ENCODE results near the gene LRRN1.

Gene LRRN1

DNA sequence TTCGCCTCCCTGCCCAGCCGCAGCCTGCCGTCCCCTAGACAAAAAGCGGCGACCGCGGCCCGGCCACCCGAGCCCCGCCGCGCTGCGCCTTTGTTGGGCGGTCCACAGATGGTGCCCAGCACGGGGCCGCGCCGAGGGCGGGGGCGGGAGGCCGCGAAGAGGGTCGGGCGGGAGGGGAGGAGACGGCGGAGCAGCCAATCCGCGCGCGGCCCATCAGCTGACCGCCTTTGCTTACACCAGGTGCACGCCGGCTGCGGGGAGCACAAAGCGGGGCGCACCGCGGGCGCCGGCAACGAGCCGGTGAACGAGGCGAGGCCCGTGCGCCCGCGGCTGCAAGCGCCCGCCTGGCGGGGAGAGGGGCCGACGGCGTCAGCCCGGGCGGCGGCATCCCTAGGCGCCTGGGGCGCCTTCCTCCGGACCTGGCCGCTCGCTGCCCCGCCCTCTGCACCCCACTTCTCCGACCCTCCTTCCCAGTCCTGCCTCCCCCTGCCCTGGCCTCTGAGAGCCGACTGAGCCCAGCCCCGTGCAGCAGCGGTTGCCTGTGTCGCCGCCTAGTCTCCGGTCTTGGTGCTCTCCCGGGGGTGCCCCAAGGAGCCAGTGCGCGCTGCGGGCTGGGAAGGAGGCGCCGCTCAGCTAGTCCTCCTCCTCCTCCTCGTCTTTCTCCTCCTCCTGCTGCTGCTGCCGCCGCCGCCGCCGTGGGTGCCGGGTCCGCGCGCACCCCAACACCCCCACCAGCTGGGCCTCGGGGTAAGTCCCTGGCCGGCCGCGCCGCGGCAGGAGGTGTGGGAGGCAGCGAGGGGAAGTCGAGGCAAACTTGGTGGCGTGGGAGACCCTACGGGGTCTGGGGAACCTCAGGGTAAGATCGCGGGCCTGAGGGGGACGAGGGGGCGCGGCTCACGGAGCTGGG is at the start of gene LRRN1:
Gene LRRN1 (plus strand): TSS at position 259 of the 907 bp plus-strand sequence. CDS start 45,211 bp downstream, outside the sequence.
- no peak for DNase-seq (ENCODE audit: low read depth)

DNA sequence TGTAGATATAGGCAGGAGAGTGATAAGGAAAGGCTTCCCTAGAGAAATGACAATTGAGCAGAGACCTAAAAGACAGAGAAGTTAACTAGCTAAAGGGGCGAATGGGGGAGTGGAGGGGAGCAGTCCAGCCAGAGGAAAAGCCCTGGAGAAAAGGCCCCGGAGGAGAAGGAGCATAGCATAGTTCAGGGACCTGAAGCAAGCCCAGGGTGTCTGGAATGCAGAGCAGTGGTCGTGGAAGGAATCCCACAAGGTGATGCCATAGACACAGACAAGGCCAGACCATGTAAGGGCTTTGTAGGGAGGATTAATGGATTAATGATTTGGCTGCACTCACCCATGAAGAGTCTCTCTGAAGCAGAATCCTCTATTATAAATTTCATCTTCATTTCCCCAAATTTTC is 45.8 kb upstream of the LRRN1 start:
- no peak for DNase-seq (ENCODE audit: low read depth)

DNA sequence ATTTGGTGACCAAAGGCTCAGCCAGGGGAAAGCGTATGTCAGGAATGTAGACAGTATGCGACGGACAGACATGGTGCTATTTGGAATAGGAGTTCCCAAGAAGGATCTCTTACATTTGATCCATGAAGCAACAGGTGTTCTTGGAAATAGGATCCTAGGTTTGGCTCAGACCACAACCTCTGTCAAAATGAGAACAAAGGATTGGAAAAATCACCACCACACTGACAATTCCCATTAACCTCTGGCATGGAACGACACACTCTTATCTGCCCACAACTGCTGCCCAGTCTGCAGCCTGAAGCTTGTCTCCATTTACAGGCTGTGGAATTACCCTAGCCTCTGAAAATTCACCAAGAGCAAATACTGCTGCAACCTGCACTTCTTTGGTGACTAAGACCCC is 33.6 kb upstream of the LRRN1 start:
- DNase-seq (ENCODE audit: low read depth), result no peak

DNA sequence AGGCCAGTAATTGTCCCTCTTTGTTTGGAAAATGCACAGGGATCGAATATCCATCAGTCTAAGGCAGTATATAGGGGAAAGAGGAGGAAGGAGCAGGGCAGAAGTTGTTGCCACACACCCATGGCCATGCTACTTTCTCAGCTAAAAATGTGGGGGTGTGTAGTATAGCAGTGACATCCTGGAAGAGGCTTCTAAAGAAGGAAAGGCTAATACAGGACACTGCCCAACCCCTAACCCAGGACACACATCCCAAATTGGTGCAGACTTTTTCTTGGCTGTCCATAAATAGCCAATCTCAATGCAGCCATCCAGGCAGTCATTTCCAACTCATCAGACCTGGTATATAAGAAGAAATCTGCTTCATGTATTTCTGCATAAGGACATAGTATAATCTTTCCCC is 33.1 kb upstream of the LRRN1 start:
- no peak for DNase-seq (ENCODE audit: low read depth)

DNA sequence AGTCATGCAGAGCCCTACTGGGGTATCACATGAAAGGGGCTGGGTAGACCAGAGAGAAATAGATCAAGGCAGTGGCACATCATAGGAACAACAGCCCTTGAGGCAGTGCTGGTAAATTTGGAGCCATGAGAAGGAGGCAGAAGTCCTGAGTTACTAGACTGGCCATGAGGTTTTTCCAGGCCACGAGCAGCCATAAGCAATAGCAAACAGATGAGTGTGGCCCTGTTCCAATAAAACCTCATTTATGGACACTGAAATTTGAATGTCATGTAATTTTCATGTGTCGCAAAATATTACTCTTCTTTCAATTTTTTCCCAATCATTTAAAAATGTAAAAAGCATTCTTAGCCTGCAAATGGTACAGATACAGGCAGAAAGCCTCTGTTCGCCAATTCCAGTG is 28.1 kb upstream of the LRRN1 start:
- DNase-seq (ENCODE audit: low read depth), result no peak

DNA sequence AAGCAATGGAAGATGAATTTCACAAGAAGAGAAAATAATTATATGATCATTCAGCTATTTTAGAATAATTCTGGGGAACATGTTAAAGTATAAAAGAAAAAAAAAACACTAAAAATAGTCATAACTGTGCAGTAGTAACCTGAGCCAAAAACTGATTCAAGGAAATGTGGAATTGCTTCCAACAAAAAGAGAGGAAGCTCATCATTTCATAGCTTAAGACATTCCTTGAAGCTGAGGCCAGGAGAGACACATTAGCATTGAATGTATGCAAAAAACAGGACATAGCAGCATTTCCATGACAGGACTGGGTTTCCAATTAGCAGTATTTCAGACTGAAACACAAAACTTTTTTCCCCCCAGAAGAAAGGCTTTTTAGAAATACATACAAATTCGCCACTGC is 27.7 kb upstream of the LRRN1 start:
- no peak for DNase-seq (ENCODE audit: low read depth)

DNA sequence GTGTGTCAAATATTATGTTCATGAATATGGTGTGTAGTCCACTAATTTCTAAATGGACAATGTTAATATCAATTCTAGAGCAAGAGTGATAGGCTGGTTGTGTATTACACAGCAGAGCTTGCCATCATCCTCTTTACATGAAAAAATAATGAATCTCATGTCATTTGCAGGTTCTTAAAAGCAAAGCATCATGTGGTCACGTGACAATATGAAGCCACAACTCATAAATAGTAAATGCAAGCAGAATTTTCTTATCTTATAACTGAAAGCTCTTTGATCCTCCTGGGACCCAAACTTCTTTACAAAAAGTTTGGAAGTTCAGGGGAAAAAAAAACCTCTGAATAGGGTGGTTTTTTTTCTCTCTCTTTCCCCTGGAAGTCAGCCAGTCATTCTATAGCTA is 26.9 kb upstream of the LRRN1 start:
- DNase-seq (ENCODE audit: low read depth), result no peak

DNA sequence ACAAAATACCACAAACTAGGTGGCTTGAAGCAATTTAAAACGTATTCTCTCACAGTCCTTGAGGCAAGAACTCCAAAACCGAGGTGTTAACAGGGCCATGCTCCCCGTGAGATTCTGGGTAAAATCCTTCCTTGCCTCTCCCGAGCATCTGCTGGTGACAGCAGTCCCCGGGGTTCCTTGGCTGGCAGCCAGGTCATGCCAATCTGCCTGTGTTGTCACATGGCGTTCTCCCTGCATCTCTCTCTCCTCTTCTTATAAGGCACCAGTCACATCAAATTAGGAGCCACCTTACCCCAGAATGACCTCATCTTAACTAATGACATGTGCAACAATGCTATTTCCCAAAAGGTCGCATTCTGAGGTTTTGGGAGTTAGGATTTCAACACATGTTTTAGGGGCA is 26.3 kb upstream of the LRRN1 start:
- DNase-seq (ENCODE audit: low read depth), result no peak

DNA sequence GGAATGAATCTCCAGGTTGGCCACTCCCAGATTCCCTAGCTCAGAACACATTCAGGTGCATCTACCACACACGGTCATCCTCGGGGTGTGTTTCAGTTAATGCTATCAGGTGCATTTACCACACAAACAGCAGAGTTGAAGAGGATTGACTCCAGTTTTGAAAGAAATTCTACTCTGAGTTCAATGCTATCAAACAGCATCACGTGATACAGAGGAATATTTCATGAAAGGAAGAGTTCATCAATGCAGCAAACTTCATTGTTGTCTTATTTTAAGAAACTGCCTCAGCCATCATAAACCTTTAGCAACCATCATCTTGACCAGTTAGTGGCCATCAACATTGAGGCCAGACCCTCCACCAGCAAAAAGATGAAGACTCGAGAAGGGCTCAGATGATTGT is 22.6 kb upstream of the LRRN1 start:
- DNase-seq (ENCODE audit: low read depth), result no peak

DNA sequence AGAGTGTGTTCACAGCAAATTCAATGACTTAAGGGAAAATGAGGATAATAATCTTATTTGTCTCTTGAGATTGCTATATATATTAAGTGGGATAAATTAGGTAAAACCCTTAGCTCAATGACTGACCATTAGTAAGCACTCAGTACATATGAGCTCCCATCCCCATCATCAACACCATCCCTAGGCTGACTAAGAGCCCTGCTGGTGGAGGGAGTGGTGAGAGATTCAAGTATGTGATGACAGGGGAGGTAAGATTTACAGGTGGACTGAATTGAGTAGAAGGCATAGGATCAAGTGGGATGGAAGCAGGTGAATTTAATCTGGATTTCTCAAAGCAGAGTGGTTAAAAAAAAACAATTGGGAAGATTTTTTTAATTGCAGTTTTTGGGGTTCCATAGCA is 21.0 kb upstream of the LRRN1 start:
- no peak for DNase-seq (ENCODE audit: low read depth)

DNA sequence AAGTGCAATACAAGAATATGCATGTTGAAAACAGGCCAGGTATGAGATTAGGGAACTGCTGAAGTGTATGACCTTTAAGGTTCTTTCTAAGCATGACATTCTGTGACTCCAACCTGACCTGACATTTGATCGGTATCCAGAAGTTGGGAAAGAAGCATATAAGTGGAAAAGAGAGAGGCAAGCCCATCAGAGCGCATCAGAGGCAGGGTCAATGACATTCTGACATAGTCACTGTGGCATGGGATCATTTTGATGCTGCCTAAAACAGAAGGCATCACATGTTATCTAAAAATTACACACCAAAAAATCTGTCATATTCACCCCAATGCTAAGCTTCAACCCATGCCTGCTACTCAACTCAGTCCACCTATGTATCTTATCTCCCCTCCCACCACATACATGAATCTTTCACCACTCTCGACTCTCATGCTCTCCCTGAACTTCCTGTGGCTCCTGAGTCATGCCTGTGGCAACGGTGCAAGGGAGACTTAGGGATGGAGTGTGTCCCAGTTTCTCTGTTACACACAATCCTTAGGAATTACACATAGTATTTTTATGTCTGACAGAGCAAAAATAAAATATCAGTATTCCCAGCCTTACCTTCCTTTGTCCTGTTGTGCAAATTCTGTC is 20.5 kb upstream of the LRRN1 start:
- no peak for DNase-seq (ENCODE audit: low read depth)

DNA sequence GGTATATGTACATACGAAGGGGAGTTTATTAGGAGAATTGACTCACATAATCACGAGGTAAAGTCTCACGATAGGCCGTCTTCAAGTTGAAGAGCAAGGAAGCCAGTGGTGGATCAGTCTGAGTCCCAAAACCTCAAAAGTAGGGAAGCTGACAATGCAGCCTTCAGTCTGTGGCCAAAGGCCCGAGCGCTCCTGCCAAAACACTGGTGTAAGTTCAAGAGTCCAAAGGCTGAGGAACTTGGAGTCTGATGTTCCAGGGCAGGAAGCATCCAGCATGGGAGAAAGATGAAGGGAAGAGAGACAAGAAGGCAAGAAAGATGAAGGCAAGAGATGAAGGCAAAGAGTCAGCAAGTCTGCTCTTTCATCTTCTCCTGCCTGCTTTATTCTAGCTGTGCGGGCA is 16.8 kb upstream of the LRRN1 start:
- DNase-seq (ENCODE audit: low read depth), result no peak

DNA sequence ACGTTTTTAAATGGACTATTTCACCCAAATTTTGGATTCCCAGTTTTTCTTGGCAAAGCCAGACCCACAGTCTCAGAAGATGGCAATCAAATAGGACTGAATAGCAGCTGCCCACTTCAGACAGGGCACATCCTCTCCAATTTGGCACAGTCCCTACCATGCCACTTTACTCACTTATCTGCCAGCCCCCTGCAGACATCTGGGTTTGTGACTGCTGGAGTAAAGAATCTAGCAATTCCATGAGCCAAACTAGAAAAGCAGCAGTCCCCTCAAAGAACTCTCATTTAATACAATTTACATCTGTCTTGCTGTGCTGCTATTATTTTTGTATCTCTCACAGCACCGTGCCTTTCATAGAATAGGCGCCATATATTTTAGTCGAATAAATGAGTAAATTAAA is 16.0 kb upstream of the LRRN1 start:
- no peak for DNase-seq (ENCODE audit: low read depth)

DNA sequence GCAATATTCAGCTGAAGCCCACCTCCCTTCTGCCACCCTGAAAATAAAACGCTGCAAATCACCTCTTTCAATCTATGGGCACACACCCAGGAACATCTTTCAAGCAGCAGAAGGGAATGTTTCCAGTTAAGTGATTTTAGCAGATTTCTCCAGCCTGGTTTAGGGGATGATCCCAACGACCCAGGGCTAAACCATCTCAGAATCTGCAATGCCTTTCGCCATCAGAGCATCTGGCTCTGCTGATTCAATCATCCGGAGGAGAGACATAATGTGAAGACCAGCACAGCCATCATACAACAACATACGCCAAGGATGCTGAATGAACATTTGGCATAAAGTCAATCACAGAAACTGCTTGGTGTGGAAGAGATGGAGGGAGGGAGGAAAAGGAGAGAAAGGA is 15.5 kb upstream of the LRRN1 start:
- no peak for DNase-seq (ENCODE audit: low read depth)

DNA sequence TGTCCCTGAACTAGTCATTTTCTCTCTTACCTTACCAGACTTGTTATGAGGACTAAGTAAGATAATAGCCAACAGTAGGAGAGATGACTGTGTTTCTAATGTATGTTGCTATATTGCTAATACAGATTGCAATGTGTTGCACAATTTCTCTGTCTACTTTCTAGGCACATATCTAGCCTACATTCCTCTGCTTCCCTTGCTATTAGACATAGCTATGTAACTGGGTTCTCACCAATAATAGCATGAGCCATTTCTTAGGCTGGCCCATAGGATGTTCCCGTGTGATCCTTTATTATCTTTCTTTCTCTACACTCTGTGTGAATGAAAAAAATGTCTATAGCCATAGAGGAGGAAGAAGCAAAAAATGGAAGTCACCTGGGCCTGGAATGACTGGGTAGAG is 6.8 kb upstream of the LRRN1 start:
- no peak for DNase-seq (ENCODE audit: low read depth)

DNA sequence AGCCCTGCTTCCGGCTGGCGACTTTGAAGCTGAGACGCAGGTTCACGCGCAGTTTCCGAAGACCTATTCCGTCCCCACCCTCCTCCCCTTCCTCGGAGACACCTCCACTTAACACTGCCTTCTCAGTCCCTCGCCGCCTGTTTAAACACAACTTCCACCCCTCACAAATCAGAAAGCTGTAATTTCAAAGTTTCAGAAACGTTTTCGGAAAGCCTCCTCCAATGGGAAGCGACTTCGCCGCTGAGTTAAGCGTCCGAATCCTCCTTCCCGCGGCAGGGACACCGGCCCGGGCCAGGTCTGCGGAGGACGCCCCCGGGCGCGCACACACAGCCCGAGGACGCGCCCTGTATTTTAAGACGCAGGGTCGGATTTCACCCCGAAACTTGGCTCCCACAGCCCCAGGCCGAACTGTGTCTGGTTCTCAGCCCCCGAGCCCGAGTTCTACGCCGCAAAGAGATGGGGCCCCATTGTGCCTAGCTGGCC is 559 bp upstream of the LRRN1 start:
- DNase-seq (ENCODE audit: low read depth), result no peak

DNA sequence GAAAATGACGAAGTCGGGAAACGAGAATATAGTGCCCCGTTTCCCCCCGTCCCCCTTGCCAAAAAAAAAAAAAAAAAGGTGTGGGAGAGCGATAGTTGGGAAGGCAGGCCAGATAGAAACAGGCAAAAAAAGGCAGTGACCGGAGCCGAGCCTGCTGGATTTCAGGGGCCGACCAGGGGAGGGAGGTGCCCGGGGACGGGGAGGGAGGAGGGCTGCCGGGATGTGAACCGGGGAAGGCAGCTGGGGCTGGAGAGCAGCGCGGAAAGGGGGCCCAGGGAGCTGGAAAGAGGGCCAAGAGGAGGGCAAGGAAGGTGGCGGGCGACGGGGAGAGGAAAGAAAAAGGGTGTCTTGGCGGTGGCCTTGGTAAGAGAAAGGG is 837 bp downstream of the LRRN1 start:
- no peak for DNase-seq (ENCODE audit: low read depth)

DNA sequence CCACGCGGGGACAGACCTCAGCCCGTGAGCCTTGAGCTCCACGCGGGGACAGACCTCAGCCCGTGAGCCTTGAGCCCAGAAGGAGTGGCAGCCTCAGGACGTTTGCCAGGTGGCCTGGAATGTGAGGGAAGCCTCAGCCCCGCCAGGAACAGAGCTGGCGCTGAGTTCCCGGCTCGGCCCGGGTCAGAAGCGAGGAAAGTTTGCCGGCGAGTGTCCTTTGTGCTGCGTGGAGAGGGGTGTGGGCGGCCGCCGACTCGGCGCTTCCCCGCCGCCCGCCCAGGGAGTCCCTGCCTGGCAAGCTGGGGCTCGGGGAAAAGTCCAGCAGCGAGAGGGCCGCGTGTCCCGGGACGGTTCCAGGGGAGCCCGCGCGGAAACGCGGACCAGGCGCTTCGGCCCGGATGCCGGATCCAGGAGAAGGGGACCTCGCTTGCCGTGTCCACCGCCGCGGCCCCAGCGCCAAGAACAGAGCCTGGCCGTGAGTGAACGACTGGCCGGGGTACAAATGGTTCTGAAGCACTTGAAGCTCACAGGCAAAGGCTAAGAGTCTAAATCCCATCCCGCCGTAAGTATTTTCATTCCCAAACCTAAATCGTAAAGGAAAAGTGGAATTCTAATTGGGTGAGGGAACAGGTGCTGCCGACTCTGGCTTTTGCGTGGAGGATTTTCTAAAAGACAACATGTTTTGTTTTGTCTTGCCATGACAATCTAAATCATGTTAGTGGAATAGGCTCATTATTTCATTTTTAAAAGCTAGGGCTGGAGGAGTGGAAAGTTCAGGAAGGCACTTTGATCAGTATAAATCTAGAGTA is 1.7 kb downstream of the LRRN1 start:
- no peak for DNase-seq (ENCODE audit: low read depth)

DNA sequence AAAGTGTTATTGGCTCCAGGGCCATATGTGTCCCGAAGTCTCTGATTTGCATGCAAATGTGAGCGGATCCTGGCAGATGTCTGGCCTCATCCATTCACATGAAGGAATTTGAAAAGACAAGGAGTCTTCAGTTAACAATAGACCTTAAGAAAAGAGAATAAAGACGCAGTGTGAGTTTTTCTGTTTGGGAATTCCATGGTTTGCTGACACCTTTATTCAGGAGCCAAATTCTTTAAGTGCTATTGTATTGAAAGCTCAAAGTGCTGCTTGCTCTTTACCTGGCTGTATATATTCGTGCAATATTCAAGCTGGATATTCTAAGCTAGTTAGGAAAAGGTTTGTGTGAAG is 2.2 kb downstream of the LRRN1 start:
- no peak for DNase-seq (ENCODE audit: low read depth)

DNA sequence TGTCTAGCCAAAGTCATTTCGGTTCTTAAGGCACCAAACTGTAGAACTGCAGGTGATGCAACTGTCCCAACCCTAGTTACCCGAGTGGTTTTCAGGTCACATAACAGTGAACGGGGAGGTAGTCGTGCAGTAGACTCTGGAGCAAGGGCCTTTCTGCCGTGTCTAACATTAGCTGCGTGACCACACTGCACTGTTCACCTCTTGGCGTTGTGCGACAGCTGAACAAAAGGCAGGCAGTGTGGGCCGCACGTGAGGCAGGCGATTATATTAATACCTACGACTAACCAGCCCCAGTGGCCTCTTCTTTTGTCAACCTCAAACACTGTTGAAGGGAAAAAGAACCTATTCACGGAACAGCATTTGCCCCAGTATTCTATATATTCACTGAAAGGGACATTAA is 2.8 kb downstream of the LRRN1 start:
- DNase-seq (ENCODE audit: low read depth), result no peak

DNA sequence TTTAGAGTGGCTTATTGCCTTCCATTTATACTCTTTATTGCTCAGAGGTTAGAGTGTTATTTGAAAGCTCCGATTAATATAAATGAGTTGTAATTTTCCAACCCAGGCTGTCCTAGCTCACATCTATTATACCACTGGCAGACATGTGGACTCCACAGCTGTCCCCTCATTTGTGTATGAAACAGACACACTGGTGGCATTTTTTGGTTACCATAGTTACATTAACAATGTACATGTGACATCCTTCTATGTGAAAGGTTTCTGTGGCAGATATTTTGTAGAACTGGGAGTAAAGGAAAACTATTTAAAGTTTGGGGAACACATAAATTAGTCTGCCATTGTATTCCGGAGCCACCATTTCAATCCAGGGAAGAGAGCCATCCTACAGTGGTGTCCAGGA is 5.3 kb downstream of the LRRN1 start:
- DNase-seq (ENCODE audit: low read depth), result no peak

DNA sequence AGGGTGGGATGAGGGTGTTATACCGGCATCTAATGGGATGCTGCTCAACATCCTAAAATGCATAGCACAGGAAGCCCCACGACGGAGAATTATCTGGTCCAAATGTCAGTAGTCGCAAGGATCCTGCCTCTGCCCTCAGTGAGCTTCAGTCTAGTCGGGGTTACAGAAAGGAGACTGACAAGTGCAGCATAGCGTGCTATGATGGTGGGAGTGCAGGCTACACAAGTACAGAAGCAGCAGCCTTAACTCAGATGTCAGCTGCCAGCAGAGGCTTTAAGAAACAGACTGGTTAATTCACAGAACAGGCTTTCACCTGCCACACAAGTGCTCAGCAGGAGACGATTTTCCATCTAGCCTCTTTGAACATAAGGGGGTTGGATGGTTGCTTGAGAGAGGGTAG is 6.9 kb downstream of the LRRN1 start:
- no peak for DNase-seq (ENCODE audit: low read depth)

DNA sequence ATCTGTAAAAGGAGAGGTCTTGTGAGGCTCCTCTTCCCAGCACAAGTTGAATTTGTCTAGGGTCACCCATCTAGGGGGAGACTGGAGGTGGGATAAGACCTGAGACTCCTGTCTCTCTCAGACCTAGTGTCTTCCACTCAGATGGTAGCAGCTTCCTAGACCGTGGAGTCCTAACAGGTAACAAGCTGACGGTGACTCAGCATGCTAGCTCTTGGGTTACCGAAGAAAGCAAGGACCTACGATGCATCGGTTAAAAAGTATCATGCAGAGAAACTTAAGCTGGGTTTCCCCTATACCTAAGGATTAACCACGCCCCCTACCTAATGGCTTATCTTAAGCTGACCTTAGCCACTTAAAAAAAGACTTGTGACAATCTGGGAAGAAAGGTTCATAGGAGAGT is 7.6 kb downstream of the LRRN1 start:
- no peak for DNase-seq (ENCODE audit: low read depth)

Data from fibroblast of the conjunctiva (primary cell).